HG02623 (cell line): Measurements from ENCODE around the gene P2RY2.

Experiments
- ATAC-seq: cut with Tn5 transposase; IDR thresholded peaks from one replicate; pipeline ENCODE4 v1.9.1; 2021; ENCODE audit warnings: moderate library complexity; ENCODE audit not compliant: unreplicated experiment

Gene P2RY2

DNA sequence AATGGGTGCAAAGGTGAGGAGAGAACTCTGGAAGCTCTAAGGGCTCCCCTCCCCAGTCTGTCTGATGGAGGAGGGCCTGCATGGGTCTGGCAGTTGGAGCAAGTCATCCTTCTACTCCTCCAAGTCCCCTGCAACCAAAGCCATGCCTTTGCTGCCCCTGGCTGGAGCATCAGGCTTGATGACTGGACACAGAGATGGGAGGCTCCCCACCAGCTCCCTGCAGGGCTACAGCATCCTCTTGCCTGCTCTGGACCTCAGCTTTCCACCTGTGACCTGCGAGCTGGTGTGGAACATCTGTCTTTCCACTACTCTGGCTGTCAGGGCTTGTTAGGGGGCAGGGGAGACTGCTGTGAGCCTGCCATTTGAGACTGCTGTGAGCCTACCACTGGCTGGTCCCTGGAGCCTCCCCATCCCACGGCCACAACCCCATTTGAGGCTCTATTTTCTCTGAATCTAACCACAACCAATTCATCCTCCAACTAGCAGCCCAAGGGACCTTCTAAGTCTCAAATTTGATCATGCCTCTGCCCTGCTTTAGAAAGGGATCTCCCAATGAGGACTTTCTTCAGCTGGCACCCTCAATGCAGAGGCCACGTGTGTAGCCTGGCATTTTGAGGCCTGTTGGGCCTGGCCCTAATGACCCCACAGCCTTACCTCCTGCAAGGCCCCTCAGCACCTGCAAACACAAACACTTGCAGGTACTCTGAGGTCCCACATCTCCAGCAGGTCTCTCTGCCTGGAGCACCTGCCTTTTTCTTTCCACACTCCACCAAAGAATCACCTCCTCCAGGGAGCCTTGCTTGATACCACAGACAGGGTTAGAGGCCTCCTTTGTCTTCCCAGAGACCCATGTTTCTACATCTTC lies 63.9 kb downstream of the P2RY2 start:
- no peak for ATAC-seq

- ATAC-seq, result no peak
These were observed 65.4 kb downstream of the P2RY2 start for GRCh38 chr11:73283276-73284000.

DNA sequence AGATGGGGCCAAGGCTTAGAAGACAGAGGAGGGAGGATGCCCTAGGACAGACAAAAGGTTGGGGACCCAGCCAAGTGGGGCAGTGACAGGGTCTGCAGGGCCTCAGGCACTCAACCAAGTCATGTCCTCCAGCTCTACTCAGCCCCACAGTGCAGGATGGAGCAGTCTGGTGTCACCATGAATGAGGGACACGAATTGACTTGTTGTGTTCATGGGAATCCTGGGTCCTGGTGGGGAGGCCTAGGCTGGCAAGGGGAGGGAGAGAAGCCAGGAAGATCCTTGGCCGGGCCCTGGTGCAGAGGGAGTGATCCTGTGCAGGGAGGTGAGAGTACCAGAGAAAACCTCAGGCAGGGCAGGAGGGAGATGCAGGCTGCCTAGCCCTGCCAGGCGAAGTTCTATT lies 66.0 kb downstream of the P2RY2 start:
- no peak for ATAC-seq

- no peak for ATAC-seq
These were observed 67.6 kb downstream of the P2RY2 start for GRCh38 chr11:73285721-73286120.
